Mucosa of descending colon (tissue), 3 donors: ENCODE results near the gene ZXDC. TPM values are rescaled to one million over a fixed set of nuclear protein-coding genes. Genes with fewer than 3 reads are reported as not detected.
A peak's percentile ranks its signal among the peaks of the same experiment; 100 is the strongest.

Experiments used
- ATAC-seq: fragments of 200-7000 bp; cut with Tn5 transposase; one replicate; pipeline ENCODE4 v1.9.1; 2020; ENCODE audit warnings: mild to moderate bottlenecking, moderate library complexity
- DNase-seq, 3 donors: peaks; one replicate each; pipeline ENCODE4 v3.0.0-alpha.2; 2020
- H3K36me3 ChIP-seq: fragments of 200-600 bp; one replicate; pipeline ENCODE4 v1.8.0; 2021; ENCODE audit warnings: low read depth, mild to moderate bottlenecking
- H3K4me1 ChIP-seq: fragments of 200-600 bp; one replicate; pipeline ENCODE4 v1.8.0; 2021; ENCODE audit warnings: low read depth, mild to moderate bottlenecking
- H3K4me3 ChIP-seq: fragments of 200-600 bp; one replicate; pipeline ENCODE4 v1.8.0; 2021; ENCODE audit warnings: mild to moderate bottlenecking
- H3K9me3 ChIP-seq: fragments of 200-600 bp; one replicate; pipeline ENCODE4 v1.8.0; 2021; ENCODE audit warnings: mild to moderate bottlenecking
- intact Hi-C, 2 donors: fragments of 100-400 bp; cut with DNase I in 1 of 2; cut with micrococcal nuclease in 1 of 2; formaldehyde crosslinking; loops; one replicate each; pipeline versions ENCODE4 v1.11.0 to v1.11.1; 2022; cut with DNase I, micrococcal nuclease
- total RNA-seq, 3 donors: library from RNA; stranded (reverse); fragmentation: NEBNext Ultra II Directional in 2 of 3; extraction: Animal tissue kit (Norgen Biotek cat#: 25700) in 2 of 3; gene quantifications; one replicate each; pipeline versions ENCODE4 v1.2.1 to v1.2.4, GENCODE V29; 2021 to 2023
- TF ChIP-seq, protein P1 (sequence below): fragments of 200-600 bp; IDR thresholded peaks from one replicate; pipeline ENCODE4 v1.8.0; 2022; ENCODE audit warnings: antibody characterized with exemption, mild to moderate bottlenecking
- donor health status: DM: no; HTN: no; CAD: no; lungs with moderate emphysema.
- donor health status: DM: no; HTN: no; CAD: no.
- donor health status: DM: no; HTN: yes; CAD: no.

The ZXDC gene
- total RNA-seq, 3 donors from 2014 or later, result 28.7 to 39.4 (median 37.7) TPM

DNA sequence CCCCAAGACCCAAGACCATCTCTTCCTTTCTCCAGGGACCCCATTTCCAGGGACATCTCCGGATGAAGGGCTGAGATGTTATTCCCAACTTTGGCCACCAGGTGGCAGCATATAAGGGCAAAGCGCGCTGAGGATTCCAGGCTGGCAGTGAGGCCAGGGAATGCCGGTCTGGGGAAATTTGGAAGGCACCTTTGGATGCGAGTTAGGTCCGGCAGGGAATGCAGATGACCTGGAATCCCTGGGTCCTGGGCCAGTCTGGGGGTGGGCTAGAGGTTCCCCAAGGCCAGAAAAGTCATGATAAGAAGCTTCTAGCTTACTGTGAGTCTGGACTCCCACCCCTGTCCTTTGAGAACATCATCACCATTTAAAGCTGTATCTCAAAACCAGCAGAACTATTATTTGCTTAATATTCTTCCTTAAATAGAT, 46.7 kb upstream of the ZXDC start:
- intact Hi-C loops, result no loop called here
- DNase-seq, result peak; percentile 48 to 66 (median 60)
- Histone ChIP-seq H3K4me3 (no peak overlapping the region), H3K4me1 (peaks cover 11% of the 10 kb centered on the region), H3K9me3 (no peaks in the 10 kb centered on the region), H3K36me3 (no peaks in the 10 kb centered on the region)
- peak; percentile 51 for ATAC-seq
- TF ChIP-seq, protein P1, sequence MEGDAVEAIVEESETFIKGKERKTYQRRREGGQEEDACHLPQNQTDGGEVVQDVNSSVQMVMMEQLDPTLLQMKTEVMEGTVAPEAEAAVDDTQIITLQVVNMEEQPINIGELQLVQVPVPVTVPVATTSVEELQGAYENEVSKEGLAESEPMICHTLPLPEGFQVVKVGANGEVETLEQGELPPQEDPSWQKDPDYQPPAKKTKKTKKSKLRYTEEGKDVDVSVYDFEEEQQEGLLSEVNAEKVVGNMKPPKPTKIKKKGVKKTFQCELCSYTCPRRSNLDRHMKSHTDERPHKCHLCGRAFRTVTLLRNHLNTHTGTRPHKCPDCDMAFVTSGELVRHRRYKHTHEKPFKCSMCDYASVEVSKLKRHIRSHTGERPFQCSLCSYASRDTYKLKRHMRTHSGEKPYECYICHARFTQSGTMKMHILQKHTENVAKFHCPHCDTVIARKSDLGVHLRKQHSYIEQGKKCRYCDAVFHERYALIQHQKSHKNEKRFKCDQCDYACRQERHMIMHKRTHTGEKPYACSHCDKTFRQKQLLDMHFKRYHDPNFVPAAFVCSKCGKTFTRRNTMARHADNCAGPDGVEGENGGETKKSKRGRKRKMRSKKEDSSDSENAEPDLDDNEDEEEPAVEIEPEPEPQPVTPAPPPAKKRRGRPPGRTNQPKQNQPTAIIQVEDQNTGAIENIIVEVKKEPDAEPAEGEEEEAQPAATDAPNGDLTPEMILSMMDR, result peak; percentile 92

DNA sequence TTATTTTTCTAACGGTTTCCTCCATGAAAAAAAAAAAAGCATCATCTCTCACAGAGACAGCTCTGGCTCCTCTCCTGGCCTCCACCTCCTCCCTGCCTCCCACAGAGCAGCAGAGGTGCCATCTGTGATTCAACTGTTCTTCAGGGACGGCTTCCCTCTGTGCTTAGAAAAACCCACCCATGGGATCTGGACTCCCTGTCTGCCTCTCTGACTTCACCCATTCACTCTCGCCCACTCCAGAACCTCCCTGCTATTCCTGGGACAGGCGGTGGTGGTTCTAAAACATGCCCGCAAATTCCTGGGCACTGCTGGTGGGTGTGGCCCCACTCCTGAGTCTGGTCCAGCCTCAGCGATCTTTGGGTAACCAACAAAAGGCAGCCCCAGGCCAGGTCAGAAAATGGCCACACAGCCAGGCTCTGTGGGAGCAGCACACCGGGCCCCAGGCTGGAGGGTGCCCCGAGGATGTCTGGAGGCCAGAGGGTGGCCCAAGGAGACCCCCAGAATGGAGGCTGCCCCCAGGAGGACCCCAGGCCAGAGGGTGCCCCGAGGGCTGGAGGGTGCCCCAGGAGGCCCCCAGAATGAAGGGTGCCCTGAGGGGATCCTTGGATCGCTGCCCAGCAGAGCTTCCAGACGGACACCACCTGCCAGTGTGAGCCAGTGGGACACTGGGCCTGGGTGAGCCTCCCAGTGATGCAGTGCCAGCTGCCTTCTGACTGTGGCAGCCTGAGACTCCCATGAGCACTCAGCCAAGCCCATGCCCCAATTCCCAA, 45.6 kb upstream of the ZXDC start:
- H3K4me1 ChIP-seq, result peaks cover 11% of the 10 kb centered on the region
- intact Hi-C loops, result no loop called here
- H3K4me3 ChIP-seq, result no peak overlapping the region
- DNase-seq (no peak), ATAC-seq (no peak)
- TF ChIP-seq, protein P1, result no peak
- H3K36me3 ChIP-seq, result no peaks in the 10 kb centered on the region
- no peaks in the 10 kb centered on the region for H3K9me3 ChIP-seq

DNA sequence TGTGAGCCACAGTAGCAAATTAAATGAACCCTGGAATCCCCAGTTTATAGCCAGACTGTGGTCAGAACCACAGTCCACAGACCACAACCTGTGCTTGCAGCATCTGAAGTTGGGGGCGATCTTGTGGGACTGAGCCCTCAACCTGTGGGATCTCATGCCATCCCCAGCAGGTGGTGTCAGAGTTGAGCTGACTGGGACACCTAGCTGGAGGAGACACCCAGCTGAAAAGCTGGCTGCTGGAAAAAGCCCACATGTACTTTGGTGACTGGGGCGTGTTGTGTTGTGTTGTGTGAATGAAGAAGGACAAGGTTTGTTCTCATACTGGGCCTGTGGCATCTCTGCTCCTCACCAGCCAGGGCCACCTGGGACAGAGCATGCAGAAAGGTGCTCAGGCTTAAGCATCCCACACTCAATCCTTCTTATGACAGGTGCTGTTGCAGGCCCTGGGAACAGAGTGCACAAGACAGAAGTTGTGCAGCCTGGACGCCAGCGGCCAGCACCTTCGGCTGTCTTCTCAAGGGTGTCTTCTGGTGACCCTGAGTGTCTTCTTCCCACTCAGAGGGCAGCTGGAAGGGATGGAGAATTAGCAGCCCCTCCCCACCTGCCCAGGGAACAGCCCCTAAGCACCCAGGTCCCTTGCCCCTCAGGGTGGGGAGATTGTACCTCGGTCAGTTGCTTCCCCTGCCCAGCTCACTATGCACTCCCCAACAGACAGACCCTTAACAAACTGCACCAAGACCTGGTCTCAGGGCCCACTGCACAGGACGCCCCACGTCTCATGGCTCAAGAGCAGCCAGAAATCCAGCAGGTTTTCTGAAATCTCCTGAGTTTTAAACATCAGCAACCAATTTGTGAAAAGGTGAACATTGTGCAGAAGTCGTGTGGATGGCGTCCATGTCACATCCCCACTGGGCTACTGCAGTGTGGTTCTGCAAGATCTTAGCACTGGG, 44.1 kb upstream of the ZXDC start:
- Histone ChIP-seq H3K9me3 (no peaks in the 10 kb centered on the region), H3K4me1 (peaks cover 11% of the 10 kb centered on the region), H3K36me3 (no peaks in the 10 kb centered on the region), H3K4me3 (no peak overlapping the region)
- DNase-seq, result no peak
- intact Hi-C loops, result no loop called here
- no peak for ATAC-seq
- TF ChIP-seq, protein P1, result no peak

DNA sequence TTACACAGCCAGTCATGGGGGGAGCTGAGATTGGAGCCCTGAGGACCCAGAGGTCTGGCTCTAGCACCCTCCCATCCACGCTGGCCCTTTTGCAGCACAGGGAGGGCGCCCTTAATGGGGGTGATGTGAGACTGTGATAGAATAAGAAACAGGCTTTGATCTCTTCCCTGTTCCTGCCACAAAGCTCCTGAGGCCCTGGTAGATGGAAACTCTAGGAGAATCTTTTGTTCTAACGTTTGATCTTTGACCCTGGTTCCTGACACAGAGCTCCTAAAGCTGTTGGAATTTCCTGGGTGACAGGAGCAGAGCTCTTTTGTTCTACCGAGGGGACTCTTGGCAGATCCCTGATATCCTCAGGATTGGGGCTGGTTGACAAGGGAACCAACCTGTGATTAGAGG, 43.1 kb upstream of the ZXDC start:
- TF ChIP-seq, protein P1, result no peak

DNA sequence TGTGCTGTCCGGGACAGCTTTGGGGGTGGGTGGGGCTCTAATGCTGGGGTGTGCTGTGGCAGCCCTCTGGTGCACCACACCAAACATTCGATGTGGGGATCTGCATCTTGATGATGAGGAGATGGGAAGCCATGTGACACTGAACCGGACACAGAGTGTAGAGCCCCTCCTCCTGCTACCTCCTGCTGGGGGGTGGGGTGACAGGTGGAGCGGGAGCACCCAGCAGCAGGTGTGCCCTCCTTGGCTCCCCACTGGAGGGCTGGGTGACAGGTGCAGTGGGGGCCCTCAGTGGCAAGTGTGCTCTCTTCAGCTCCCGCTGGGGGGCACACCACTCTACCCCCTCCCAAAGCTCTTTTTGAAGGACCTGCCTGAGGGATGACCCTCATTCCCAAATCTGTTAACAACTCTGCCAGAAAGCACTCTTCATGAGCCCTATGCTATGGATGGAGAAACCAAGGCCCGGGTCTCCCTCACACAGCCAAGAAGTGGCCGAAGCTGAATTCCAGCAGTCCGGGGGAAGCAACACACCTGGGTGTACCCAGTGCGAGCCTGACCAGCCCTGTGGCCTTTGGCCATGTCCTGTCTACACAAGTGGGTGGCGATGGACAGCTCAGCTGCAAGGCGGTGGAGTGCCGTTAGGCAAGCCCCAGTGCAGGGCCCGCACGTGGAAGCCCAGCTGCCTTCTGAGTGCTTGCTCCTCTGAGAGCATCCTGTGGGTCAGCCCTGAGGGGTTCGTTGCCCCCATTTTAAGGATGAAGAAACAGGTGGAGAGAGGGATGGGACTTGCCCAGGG, 42.5 kb upstream of the ZXDC start:
- TF ChIP-seq, protein P1, result no peak
- Histone ChIP-seq H3K9me3 (no peaks in the 10 kb centered on the region), H3K36me3 (no peaks in the 10 kb centered on the region), H3K4me1 (no peaks in the 10 kb centered on the region), H3K4me3 (no peak overlapping the region)
- DNase-seq (peak in 1 of 3 donors; percentile 43), ATAC-seq (no peak)
- intact Hi-C loops, result no loop called here

More for the DNA sequence above, 43.1 kb upstream of the ZXDC start:
- Histone ChIP-seq H3K4me1 (peaks cover 3% of the 10 kb centered on the region), H3K9me3 (no peaks in the 10 kb centered on the region), H3K4me3 (no peak overlapping the region), H3K36me3 (no peaks in the 10 kb centered on the region)
- ATAC-seq, result no peak
- intact Hi-C loops, result no loop called here
- no peak for DNase-seq
